ENCODE results near the gene RDH11.

GRCh38 chr14:67627519-67627918, 68.0 kb downstream of the RDH11 start:
- TF ChIP-seq CTCF (IDR thresholded peaks at IDR 0.05) (no peak), POLR2AphosphoS5 (IDR thresholded peaks at IDR 0.05) (no peak)

All from upper lobe of left lung (tissue), 4 donors.